GM19463 (cell line): ENCODE data around the gene FHOD3.
"Not testable (repeated sequence)": the region's sequence is repeated elsewhere in the genome, so short reads cannot be mapped to it uniquely, and the experiment has no call there.

Source experiments
- ATAC-seq: cut with Tn5 transposase; IDR thresholded peaks from one replicate; pipeline ENCODE4 v1.9.1; 2021; ENCODE audit warnings: mild to moderate bottlenecking, moderate library complexity; ENCODE audit not compliant: unreplicated experiment

FHOD3 gene

DNA sequence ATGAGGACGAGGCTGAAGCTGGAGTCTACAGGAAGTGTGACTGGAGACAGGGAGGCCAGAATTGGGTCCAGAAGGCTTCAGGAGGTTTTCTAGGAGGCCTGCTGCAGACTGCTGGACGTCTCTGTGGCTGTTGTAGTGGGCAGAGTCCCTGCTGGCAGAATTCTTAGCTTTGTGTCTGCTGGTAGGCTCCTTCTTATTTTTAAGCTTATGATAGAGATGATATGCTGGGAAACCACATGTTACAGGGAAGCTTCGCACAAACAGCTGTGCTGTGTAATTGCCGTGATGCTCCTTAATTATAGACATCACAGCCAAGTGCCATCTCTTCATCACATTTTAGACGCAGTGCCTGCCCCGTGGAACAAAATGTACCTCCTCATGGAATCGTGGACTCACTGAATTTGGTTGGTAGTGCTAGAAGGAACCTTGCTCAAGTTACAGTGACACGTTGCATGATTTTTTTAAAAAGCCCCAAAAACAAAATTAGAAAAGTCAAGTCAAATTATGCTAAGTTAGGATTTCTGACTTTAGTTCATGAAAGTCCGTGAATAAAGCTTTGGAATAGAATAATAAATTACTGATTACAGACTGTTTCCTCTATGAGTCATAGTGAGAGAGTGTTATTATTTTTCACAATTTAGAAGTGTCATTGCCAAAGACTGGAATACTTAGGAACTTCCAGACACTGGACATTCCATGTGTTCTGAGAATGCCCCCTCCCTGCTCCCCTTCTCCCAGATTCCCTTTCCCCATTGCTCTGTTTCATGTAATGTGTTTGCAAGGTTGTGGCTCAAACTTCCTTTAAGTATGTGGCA is 144.1 kb downstream of the FHOD3 start:
- ATAC-seq: no peak

- ATAC-seq: no peak
These were observed 145.2 kb downstream of the FHOD3 start for GRCh38 chr18:36442717-36443116.

- no peak for ATAC-seq
These were observed 148.5 kb downstream of the FHOD3 start for GRCh38 chr18:36446059-36446458.

GRCh38 chr18:36448384-36449290 is 151.1 kb downstream of the FHOD3 start:
- ATAC-seq: no peak

DNA sequence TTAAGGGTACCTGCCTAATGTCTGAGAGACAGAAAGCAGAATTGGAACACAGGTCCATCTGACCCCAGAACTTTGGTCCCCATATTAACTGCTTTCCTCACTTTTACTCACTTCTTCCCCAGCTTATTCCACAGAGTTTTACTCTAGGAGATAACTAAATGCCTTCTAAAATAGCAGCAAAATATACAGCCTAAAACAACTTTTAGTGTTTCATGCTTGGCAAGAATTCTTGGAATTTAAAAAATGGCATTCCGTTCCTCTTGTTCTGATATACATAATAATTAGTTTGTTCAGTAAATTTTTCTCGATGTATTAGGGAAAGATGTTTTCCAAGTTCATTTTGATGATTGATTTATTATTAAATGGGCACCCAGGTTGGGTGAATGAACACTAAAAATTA is 151.9 kb downstream of the FHOD3 start:
- no peak for ATAC-seq

DNA sequence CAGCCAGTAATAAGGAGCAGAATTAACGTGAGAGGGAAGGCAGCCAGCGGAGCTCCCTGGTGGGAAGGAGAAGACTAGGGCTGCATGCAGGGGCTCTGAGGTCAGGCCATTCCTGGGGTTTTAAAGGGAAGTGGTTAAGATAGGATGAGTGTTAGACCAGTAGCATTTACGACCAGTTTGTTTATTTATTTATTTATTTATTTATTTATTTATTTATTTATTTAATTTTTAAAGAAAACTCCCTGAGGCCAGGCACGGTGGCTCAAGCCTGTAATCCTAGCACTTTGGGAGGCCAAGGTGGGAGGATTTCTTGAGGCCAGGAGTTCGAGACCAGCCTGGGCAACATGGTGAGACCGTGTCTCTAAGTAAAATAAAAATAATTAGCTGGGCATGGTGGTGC is 152.8 kb downstream of the FHOD3 start:
- no peak for ATAC-seq

DNA sequence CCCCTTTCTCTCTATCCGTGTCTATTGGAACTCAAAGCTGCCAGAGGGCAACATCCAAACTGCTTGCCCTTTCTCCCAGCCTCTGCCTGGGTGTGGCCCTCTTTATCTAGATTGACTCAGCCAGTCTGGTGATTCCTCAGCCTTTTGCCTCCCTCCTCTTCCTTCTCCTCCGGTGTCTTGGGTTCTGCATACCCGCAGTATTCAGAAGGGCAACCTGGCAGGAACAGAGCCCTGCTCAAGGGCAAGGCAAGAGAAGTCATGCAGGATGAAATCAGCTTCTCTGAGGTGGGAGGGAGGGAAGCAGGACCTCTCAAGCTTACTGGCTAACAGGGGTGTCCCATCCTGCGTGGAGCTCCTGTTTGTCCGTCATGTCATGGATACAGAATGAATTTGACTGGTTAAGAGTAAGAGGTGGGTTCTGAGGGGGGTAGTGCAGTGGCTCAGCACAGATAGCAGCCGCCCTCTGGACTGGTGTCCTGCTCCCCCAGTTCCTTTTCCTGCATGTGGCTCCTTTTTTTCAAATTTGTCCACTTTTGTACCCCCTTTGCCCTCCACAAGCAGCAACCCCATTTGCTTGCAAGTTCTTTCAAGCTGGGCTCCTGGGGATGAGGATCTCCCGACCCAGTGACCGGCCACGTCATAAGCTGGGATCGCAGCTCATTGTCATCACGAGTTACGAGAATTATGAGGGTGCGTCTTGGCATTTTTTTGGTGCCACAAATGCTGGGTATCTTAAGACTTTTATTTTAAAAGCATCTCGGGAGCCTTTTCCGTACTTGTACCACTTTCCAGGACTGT is 154.1 kb downstream of the FHOD3 start:
- no peak for ATAC-seq

- no peak for ATAC-seq
These were observed 156.7 kb downstream of the FHOD3 start for GRCh38 chr18:36454245-36454644.

- no peak for ATAC-seq
These were observed 157.4 kb downstream of the FHOD3 start for GRCh38 chr18:36454848-36455458.

DNA sequence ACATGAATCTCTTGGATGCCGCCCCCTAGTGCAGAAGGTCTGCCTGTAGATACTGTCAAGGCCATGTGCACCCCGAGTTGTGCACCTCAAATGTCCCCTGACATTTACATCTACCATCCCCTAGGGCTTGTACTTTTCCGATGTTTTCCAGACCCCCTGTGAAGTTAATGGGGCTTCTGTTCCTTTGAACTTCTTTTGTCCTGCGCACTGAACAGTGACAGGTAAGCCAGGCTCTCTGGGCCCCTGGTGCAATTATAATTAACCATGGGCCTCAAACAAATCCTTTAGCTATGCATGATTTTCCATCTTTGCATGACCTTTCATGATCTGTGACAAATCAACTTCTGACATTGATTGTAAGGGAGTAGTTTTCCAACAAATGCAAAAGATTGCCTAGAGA is 158.4 kb downstream of the FHOD3 start:
- ATAC-seq: no peak

- ATAC-seq: no peak
These were observed 159.1 kb downstream of the FHOD3 start for GRCh38 chr18:36456622-36457021.

GRCh38 chr18:36457683-36458082 is 160.2 kb downstream of the FHOD3 start:
- no peak for ATAC-seq

GRCh38 chr18:36458306-36458705 is 160.8 kb downstream of the FHOD3 start:
- ATAC-seq: no peak

- no peak for ATAC-seq
These were observed 161.7 kb downstream of the FHOD3 start for GRCh38 chr18:36459203-36459602.

- no peak for ATAC-seq
These were observed 162.3 kb downstream of the FHOD3 start for GRCh38 chr18:36459786-36460185.

- ATAC-seq: no peak
These were observed 162.9 kb downstream of the FHOD3 start for GRCh38 chr18:36460324-36460850.

- ATAC-seq: no peak
These were observed 163.3 kb downstream of the FHOD3 start for GRCh38 chr18:36460854-36461253.

GRCh38 chr18:36461551-36461987 is 164.1 kb downstream of the FHOD3 start:
- ATAC-seq: no peak

- ATAC-seq: not testable (repeated sequence)
These were observed 166.0 kb downstream of the FHOD3 start for GRCh38 chr18:36463516-36463915.

DNA sequence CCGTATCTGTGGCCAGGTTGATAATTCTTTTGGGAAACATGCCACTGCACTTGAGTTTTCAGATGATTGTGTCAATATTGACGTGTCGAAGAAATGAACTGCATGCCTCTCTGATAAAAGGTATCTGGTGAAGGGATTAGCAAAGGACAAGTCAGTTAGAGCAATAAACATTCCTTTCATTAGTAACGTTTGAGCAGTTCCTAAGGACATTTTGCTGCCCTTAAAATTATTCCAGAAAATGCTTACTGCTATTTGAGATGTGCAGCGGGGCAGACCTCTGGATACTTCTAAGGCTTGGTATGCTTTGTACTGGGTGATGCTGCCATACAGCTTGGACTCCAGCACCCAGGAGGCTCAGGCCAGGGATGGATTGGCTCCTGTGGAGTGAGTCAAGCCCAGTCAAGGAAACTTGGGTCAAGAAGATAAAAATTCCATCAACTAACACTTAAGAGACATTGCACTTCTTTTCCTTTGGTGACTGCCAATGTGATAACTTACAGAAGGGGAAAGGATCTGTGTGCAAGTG is 166.7 kb downstream of the FHOD3 start:
- no peak for ATAC-seq
